Natural killer cell (primary cell): ENCODE data around the gene NTM. TPM values are rescaled to one million over a fixed set of nuclear protein-coding genes. Genes with fewer than 3 reads are reported as not detected.

Source experiments
- ATAC-seq, 3 donors: fragments of 150-1000 bp in 2 of 3; fragments of 200-7000 bp in 1 of 3; cut with Tn5 transposase; 1 replicate in 1 of 3; 2 replicates in 2 of 3; pipeline ENCODE4 v1.10.0; 2021; ENCODE audit warnings: mild to moderate bottlenecking in 2 of 3, moderate library complexity in 2 of 3
- DNase-seq, 2 donors: peaks; one replicate each; pipeline versions ENCODE4 v3.0.0 to v3.0.0-alpha.2; 2013 to 2021; ENCODE audit warnings: mixed read lengths in 1 of 2
- H3K27ac ChIP-seq: one replicate; pipeline ENCODE4 v1.5.1; 2013; ENCODE audit warnings: mild to moderate bottlenecking, low read length
- H3K27me3 ChIP-seq: one replicate; pipeline ENCODE4 v1.6.1; 2013; ENCODE audit warnings: low read length; ENCODE audit not compliant: control insufficient read depth, insufficient read depth
- H3K36me3 ChIP-seq: one replicate; pipeline ENCODE4 v1.6.1; 2013; ENCODE audit warnings: low read length; ENCODE audit not compliant: control insufficient read depth, insufficient read depth
- H3K4me1 ChIP-seq: one replicate; pipeline ENCODE4 v1.6.1; 2013; ENCODE audit warnings: low read length; ENCODE audit not compliant: control insufficient read depth, insufficient read depth
- H3K4me3 ChIP-seq: one replicate; pipeline ENCODE4 v1.5.1; 2013; ENCODE audit warnings: low read length
- H3K9me3 ChIP-seq: one replicate; pipeline ENCODE4 v1.6.1; 2013; ENCODE audit warnings: low read length; ENCODE audit not compliant: control insufficient read depth, insufficient read depth
- H3K27ac Mint-ChIP-seq, 2 donors: one replicate each; pipeline ENCODE4 v1.8.0; 2022; ENCODE audit warnings: mild to moderate bottlenecking in 2 of 2, mixed read lengths in 2 of 2, moderate library complexity in 1 of 2
- H3K27me3 Mint-ChIP-seq, 2 donors: one replicate each; pipeline ENCODE4 v1.8.0; 2022; ENCODE audit warnings: low read depth in 2 of 2, mixed read lengths in 2 of 2
- H3K36me3 Mint-ChIP-seq: one replicate; pipeline ENCODE4 v1.8.0; 2022; ENCODE audit warnings: mixed read lengths
- H3K4me1 Mint-ChIP-seq, 2 donors: one replicate each; pipeline ENCODE4 v1.8.0; 2022; ENCODE audit warnings: mixed read lengths in 2 of 2
- H3K4me3 Mint-ChIP-seq: one replicate; pipeline ENCODE4 v1.8.0; 2022; ENCODE audit warnings: mild to moderate bottlenecking, moderate library complexity, mixed read lengths
- H3K9me3 Mint-ChIP-seq, 2 donors: one replicate each; pipeline ENCODE4 v1.8.0; 2022; ENCODE audit warnings: mixed read lengths in 2 of 2
- CTCF ChIP-seq: fragments of 200-600 bp; IDR thresholded peaks from one replicate; pipeline ENCODE4 v1.8.0; 2022; ENCODE audit warnings: antibody characterized with exemption
- WGBS: methylation state at CpG from one replicate; pipeline ENCODE4 v1.1.7; 2013; ENCODE audit warnings: missing lambda C conversion rate; ENCODE audit not compliant: insufficient coverage; 5-methylcytosine and 5-hydroxymethylcytosine counted together
- intact Hi-C: fragments of 100-400 bp; cut with micrococcal nuclease; formaldehyde crosslinking; loops from one replicate; pipeline ENCODE4 v1.14.2; 2022
- total RNA-seq, 4 donors: library from RNA; stranded (reverse); fragments of 120-200 nt in 1 of 4; gene quantifications; one replicate each; pipeline versions ENCODE4 v1.2.3 to v1.2.4, GENCODE V29; 2013 to 2022

Gene NTM
- total RNA-seq, 3 donors from 2014 or later (not counting 1 experiment from before 2014, with no cell fraction given): not detected

- no peaks in the 10 kb centered on the region for H3K36me3 ChIP-seq
- 94% methylated on average over 8 of the region's 8 CpGs for WGBS
- H3K4me3 ChIP-seq: no peak overlapping the region
- no peaks in the 10 kb centered on the region for H3K4me1 ChIP-seq
- DNase-seq: no peak
- H3K9me3 Mint-ChIP-seq: no peaks in the 10 kb centered on the region
- no peaks in the 10 kb centered on the region for H3K4me1 Mint-ChIP-seq
- no peaks in the 10 kb centered on the region for H3K36me3 Mint-ChIP-seq
- H3K27me3 Mint-ChIP-seq: peaks cover 0 to 11% of the 10 kb centered on the region in 2 donors
- H3K27ac Mint-ChIP-seq: no peak overlapping the region
- H3K27ac ChIP-seq: no peak overlapping the region
- intact Hi-C loops: no loop called here
- no peak for ATAC-seq
- H3K4me3 Mint-ChIP-seq: no peak overlapping the region
- H3K27me3 ChIP-seq: no peaks in the 10 kb centered on the region
- TF ChIP-seq CTCF: no peak
- no peaks in the 10 kb centered on the region for H3K9me3 ChIP-seq
These were observed 228.9 kb downstream of the NTM start for GRCh38 chr11:131599285-131599684.

GRCh38 chr11:131600628-131601027 is 230.2 kb downstream of the NTM start:
- 71% methylated on average over 4 of the region's 4 CpGs for WGBS
- no peaks in the 10 kb centered on the region for H3K9me3 Mint-ChIP-seq
- TF ChIP-seq CTCF: no peak

GRCh38 chr11:131601586-131601985 is 231.2 kb downstream of the NTM start:
- H3K27me3 Mint-ChIP-seq: no peaks in the 10 kb centered on the region
- H3K27ac ChIP-seq: no peak overlapping the region
- no peak overlapping the region for H3K4me3 ChIP-seq
- no peak for DNase-seq
- H3K4me1 Mint-ChIP-seq: no peaks in the 10 kb centered on the region
- H3K27me3 ChIP-seq: no peaks in the 10 kb centered on the region
- TF ChIP-seq CTCF: no peak
- intact Hi-C loops: no loop called here
- H3K9me3 Mint-ChIP-seq: no peaks in the 10 kb centered on the region
- H3K36me3 Mint-ChIP-seq: no peaks in the 10 kb centered on the region
- no peaks in the 10 kb centered on the region for H3K9me3 ChIP-seq
- ATAC-seq: no peak
- no peak overlapping the region for H3K27ac Mint-ChIP-seq
- H3K36me3 ChIP-seq: no peaks in the 10 kb centered on the region
- H3K4me1 ChIP-seq: no peaks in the 10 kb centered on the region
- H3K4me3 Mint-ChIP-seq: no peak overlapping the region

More at GRCh38 chr11:131600628-131601027, 230.2 kb downstream of the NTM start:
- ATAC-seq (no peak), DNase-seq (no peak)
- no peak overlapping the region for H3K4me3 ChIP-seq
- intact Hi-C loops: no loop called here
- no peaks in the 10 kb centered on the region for H3K4me1 ChIP-seq
- no peaks in the 10 kb centered on the region for H3K36me3 ChIP-seq
- Mint-ChIP-seq H3K36me3 (no peaks in the 10 kb centered on the region), H3K4me1 (no peaks in the 10 kb centered on the region), H3K27ac (no peak overlapping the region), H3K27me3 (no peaks in the 10 kb centered on the region), H3K4me3 (no peak overlapping the region)
- no peaks in the 10 kb centered on the region for H3K27me3 ChIP-seq
- no peaks in the 10 kb centered on the region for H3K9me3 ChIP-seq
- H3K27ac ChIP-seq: no peak overlapping the region

GRCh38 chr11:131602431-131602830 is 232.0 kb downstream of the NTM start:
- Histone ChIP-seq H3K27me3 (no peaks in the 10 kb centered on the region), H3K27ac (no peak overlapping the region), H3K4me1 (no peaks in the 10 kb centered on the region), H3K4me3 (no peak overlapping the region), H3K9me3 (no peaks in the 10 kb centered on the region), H3K36me3 (no peaks in the 10 kb centered on the region)
- H3K9me3 Mint-ChIP-seq: no peaks in the 10 kb centered on the region
- no peaks in the 10 kb centered on the region for H3K27me3 Mint-ChIP-seq
- H3K36me3 Mint-ChIP-seq: no peaks in the 10 kb centered on the region
- no peak overlapping the region for H3K4me3 Mint-ChIP-seq
- H3K27ac Mint-ChIP-seq: no peak overlapping the region
- no peak for ATAC-seq
- intact Hi-C loops: no loop called here
- H3K4me1 Mint-ChIP-seq: no peaks in the 10 kb centered on the region
- no peak for TF ChIP-seq CTCF
- DNase-seq: no peak
- 89% methylated on average over 2 of the region's 2 CpGs for WGBS
